NCI-H2081 treated with DMSO at 0.1 percent for 48 hours (cell line): ENCODE results near the gene NBL1.
"Not testable (repeated sequence)": the region's sequence is repeated elsewhere in the genome, so short reads cannot be mapped to it uniquely, and the experiment has no call there.

Experiments used
- DNase-seq: peaks from one replicate; lab custom pipeline; 2025; lab: John Stamatoyannopoulos, UW

NBL1 gene

DNA sequence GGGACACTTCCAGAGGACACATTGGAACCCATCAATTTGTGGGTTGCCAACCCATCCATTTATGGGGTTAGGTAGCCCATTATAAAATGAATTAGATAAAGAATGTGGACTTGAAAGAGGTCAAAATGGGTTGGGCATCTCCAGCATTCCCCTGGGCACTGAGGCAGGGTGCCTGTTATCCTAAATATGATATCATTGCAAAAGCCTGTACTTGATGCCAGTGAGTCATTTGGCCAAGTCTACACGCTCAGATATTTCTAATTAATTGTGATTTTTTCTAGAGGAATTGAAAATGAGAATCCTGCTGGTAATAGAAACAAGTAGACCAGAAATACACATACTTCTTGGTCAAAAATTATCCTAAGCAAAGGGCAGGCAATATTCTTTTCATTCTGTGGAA is 21.9 kb upstream of the NBL1 start:
- no peak for DNase-seq

DNA sequence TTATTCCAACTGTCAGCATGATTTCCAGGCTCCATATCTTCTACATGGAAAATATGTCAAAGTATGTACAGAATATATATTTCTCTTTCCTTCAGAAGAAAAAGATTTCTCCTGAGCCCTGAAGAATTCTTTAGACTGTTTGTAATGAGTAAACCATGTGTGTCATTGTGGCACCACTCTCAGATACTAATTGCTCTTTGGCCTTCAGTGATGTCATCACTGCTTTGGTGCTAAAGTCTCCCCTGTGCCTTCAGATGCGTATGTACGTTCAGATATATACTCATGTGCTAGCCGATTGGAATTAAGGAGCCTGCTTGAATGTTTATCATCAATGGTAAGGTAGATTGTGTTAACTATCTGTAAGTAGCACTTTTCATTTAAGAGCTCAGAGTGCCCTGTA is 20.6 kb upstream of the NBL1 start:
- DNase-seq: no peak

DNA sequence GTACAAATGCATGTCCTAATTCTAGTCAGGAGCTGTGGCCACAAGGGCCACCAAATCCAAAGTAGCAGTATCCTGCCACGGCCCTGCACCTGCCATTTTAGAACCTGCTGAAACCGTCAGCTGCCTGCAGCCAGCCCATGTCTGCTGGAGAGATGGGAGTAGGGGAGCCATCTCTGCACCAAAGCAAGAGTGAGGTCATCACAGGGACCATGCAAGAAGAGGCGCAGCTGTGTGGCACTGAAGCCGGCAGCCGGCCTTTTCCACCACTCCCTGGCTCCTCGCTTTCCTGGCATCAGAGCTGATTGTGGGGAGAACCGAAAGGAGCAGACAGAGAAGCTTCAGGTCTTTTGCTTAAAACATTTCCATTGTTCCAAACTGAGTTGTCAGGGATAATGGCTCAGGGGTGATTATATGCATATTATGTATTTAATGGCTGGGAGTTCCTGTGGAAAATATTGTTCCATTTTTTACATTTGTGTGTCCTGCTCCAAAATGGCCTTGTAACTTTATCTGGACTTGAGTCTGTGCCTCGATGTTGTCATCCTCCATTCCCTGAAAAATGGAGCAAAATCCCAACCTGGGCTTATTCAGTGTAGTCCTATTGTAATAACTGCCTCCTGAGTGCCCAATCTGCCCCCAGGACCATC is 18.7 kb upstream of the NBL1 start:
- DNase-seq: no peak

DNA sequence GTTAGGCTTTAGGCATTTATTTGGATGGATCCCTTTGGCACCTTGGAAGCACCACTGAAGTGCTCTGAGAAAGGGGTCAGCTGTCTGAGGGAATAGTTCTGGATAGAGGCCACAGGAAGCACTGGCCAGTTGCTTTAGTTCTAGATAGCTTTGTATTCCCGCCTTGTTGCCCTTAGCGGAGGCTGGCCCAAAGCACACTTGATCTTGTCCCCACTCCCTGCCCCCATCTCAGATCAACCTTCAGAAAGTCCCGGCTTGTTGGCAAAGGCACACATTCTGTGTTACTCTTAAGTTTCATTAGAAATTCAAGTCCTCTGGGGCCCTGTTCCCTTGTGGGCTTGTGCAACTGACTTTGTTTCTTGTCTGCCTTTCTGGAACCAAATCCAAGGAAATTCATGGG is 15.2 kb upstream of the NBL1 start:
- no peak for DNase-seq

DNA sequence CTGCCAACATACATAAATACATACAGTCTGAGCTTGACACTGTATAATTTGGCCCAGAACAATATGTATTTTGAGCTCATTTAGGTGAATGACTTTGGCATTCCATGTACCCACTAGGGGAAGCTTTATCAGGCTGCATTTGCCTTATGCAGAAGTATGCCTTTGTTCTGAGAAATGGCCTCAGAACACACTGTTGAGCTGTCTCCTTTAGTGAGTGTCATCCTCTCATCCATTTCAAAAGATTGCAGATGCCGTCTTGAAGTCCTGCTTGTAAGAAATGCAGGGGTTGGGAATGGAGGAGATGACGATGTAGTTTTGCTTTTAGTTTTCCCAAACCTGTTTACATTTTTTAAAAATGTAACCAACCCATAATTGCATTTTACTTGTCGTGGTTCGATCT is 14.8 kb upstream of the NBL1 start:
- no peak for DNase-seq

DNA sequence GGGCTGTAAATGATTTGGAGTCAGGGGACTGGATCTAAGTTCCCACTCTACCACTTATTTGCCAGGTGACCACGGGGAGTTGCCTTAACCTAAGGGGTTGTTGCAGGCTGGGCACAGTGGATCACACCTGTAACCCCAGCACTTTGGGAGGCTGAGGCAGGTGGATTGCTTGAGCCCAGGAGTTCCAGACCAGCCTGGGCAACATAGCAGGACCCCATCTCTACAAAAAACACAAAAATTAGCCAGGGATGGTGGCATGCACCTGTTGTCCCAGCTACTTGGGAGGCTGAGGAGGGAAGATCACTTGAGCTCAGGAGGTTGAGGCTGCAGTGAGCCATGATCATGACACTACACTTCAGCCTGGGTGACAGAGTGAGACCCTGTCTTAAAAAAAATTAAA is 13.9 kb upstream of the NBL1 start:
- DNase-seq: not testable (repeated sequence)

DNA sequence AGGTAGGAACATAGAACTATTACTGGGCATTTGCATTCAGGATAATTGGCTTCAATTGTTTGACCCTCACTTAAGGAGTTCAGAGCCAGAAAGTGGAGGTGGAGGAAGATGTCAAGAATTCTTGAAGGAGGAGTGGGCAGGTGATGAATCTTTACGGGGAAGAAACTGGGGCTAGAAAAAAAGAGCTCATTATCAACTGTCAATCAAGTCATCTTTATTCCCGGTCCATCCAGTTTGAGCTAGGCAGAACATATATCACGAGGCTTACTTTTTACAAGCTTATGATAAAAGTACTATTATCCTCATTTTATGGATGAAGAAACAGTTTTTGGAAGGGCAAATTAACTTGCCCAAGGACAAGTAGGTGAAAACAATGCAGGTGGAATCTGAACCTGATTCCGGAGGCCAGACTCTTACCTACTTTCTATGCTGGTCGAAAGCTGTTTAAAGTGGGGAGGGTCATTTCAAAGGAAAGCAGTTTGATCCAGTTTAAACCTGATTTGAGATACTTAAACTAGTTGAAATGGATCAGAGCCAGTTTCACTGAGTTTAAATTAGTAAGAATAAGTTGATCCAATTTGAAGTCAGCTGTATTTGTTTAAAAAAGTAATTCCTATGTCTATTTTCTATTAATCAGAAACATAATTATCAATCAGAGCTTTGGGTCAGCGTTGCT is 13.3 kb upstream of the NBL1 start:
- DNase-seq: no peak

DNA sequence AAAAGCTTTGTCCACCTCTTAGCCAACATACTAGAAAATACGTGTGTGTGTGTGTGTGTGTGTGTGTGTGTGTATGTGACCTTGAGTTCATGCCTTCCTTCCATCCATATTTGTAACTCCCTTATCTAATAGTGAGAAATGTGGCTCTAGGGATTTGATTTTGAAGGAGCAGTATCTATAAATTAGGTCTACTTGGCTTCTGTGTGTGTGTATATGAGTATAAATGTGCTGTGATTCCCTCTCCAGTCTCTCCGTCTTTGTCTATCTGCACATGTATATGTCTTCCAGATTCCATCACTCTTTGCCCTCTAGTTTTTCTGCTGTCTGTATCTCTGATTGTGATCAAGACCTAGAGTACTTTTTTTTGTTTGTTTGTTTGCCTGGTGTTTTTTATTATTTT is 11.9 kb upstream of the NBL1 start:
- no peak for DNase-seq

DNA sequence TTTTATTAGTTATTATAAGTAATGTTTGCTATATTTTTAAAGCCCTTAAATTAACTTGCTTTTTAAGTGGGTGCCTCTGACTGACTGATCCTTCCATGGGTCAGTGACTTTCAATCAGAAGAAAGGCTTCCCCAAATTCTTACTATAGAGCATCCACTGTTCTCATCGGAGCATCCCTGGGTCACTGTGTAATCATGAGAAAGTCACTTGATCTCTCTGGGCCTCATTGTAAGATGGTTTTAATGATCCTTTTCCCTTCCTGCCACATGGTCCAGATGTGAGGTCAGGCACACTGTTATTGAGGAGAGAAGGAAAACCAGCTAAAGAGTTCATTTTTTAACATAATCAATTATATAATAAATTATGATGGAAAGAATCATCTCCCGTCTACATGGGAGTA is 11.0 kb upstream of the NBL1 start:
- no peak for DNase-seq

DNA sequence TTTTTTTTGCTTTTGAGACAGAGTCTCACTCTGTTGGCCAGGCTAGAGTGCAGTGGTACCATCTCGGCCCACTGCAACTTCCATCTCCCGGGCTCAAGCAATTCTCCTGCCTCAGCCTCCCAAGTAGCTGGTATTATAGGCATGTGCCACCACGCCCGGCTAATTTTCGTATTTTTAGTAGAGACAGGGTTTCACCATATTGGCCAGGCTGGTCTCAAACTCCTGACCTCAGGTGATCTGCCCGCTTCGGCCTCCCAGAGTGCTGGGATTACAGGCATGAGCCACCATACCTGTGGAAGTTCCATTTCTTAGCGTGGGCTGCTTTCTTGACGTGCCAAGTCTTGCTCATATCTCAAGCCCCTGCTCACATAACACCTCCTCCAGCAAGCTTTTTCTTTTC is 9.0 kb upstream of the NBL1 start:
- DNase-seq: not testable (repeated sequence)

DNA sequence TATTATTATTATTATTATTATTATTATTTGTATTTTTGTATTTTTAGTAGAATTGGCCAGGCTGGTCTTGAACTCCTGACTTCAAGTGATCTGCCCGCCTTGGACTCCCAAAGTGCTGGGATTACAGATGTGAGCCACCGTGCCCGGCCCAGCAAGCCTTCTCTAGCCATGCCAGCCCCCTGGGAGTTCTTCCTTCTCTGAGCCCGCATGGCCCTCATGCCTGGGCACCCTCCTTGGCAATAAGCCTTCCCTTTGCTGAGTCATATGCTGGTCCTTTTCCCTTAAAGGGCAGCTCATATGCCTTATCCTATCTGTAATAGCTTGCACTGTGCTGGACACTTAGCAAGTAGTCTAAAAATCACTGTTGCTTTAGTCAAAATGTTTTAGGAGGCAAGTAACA is 8.5 kb upstream of the NBL1 start:
- no peak for DNase-seq

DNA sequence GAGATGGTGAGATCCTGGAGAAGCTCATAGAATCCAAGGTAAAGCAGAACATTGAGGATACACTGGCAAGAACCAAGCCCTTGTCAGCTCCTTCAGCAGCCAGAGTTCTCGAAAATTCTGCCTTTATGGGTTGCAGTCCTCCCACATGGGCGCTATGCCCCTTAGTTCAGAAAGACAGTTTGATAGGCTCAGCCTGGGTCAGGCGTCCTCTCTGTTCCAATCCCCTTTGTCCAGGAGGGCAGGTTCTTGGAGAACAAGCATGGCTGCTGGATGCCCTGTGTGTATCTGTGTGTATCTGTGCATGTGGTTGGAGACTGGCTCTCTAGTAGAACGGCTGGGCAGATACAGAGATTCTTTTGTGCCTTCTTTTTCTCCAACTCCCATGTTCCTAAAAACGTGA is 8.0 kb upstream of the NBL1 start:
- DNase-seq: no peak

DNA sequence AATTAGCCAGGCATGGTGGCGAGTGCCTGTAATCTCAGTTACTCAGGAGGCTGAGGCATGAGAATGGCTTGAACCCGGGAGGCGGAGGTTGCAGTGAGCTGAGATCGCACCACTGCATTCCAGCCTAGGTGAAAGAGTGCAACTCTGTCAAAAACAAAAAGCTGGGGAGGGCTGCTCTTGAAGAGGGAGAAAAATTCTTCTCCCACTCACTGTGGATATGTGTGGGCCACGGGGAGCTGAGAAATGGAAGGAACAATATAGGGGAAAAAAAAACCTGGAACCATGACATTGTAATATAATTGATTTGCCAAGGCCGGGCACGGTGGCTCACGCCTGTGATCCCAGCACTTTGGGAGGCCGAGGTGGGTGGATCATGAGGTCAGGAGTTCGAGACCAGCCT is 7.4 kb upstream of the NBL1 start:
- not testable (repeated sequence) for DNase-seq

DNA sequence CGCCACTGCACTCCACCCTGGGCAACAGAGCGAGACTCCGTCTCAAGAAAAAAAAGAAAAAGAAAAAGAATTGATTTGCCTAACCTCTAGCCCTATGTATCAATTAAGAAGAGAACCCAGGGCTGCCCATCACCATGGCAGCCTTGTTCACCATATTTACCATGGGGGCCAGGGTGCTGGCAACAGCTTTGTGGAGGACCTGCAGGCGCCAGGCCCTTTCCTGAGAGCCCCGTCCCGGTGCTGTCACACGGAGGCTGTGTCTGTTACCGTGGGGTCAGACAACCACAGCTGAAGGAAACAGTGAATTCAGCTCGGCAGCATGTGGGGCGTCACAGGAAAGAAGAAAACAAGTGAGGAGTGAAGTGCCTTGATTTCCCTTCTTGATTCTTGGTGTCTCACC is 6.5 kb upstream of the NBL1 start:
- DNase-seq: no peak

DNA sequence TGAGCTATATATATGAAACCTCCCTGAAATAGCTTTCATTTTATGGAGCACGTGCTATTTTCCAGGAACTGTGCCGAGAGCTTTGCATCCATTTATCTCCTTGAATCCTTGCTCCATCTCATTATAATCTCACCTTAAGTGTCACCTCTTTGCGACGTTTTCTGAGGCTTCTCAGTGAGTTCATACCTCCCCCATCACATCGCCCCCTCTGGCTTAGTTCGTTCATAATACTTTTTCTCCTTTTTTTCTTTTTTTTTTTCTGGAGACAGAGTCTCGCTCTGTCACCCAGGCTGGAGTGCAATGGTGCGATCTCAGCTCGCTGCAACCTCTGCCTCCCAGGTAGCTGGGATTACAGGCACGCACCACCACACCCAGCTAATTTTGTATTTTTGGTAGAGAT is 4.9 kb upstream of the NBL1 start:
- DNase-seq: not testable (repeated sequence)

DNA sequence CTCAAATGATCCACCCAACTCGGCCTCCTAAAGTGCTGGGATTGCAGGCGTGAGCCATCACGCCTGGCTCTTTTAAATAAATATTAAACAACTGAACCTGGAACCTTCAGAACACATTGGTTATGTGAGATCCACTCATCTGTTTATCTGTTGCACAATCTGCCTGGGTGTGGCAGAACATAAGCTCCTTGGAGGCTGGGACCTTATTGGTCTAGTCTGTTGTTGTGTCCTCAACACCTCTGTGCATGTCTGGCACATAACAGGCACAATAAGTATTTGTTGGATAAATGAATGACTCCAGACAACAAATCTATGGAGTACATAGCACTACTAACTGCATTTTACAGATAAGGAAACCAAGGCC is 4.1 kb upstream of the NBL1 start:
- no peak for DNase-seq

DNA sequence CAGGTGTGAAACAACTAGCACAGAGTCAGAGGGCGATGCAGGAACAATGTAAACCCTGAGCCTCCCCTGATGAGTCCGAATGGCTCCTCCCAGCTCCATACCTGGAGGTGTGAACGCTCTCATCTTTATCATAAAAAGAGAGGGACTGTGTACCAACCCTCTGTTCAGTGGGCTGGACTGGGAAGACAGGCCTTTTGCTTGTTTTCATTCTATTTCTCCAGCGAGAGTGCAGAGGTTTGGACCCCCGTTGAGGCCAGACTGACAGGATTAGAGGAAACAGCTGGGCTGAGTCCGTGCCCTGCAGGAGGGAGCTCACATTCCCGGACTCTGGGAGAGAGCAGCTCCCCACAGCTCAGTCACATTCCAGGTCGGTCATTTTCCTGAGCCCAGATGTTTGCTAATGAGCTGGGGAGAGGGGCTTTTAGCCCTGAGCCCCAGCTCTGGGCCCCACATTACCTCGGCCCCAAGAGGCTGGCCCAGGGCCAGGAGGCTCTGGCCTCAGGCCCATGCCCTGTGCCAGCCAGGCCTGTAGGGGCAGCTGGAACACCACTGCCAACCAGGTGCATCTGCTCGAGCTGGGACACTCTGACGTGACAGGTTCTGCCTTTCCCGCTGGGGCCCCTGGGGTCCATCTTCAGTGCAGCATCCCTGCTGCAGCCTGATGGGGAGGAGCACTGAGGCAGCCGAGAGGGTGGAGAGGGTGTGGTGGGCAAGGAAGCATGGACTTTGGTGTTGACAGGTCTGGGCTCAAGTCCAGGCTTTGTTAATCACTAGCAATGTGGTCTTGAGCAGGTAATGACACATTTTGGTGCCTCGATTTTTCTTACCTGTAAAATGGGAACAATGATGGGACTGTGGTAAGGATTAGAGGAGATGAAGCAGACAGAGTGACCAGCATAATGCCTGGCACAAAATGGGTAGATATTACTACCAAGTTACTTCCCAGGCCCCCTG is 3.5 kb upstream of the NBL1 start:
- DNase-seq: no peak

DNA sequence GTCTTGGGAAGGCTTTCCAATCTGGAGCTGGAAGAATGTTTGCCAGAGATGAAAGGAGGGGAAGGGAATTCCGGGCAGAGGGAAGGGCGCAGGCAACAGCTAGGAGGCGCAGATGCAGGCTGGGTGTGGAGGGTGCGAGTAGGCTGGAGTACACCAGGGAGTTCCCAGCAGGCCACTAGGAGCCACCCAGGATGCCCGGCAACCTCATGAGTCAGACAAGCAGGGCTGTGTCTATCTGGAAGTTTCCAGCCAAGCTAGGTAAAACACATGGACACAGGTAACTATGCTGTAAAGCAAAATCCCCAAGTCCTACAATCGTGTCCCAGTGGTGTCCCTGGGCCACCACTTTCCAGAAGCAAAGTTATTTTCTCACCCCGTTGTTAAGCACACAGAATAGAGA is 990 bp upstream of the NBL1 start:
- DNase-seq: no peak

DNA sequence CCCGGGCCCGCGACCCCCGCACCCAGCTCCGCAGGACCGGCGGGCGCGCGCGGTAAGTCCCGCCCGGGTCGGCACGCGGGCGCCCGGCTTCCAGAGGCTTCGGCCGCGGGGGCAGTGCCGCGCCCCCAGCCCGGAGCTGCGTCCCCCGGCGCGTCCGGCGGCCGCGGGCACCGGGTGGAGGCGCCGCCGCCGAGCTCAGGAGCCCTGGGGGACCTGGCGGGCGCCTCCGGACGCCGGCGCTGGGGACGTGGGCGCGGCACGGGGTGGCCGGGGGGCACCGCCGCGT is 227 bp downstream of the NBL1 start:
- DNase-seq: no peak

DNA sequence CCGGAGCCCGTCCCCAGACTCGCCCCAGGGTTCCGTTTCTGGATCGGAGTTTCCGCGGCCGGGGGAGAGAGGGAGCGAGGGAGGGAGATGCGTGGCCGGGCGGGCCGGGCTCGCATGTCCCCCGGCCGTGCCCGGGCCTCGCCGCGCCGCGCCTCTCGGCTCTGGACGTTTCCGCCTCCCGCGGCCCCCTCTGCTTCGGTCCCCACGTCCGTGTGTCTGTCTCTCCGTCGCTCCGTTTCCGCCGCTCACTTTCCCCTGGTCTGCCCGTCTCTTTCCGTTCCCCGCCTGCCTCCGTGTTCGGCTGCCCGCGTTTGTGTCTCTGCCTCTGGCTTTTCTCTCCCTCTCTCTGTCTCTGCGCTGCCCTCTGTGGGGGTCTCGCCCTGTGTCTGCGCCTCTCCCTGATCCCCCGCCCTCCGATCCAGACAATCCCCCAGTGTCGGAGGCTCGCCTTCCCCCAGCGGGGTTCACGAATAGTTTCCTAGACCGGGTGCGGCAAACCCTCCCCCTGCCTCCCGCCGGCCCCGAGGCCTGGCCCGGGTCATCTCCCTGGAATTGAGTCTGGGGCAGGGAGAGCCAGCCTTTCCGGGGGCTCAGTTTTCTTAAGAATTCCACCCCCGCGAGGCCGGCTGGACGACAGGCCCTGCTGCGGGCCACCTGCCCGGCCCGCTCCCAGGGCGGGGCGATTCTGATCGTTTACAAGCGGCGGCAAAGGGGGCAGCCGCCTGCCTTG is 735 bp downstream of the NBL1 start:
- no peak for DNase-seq

DNA sequence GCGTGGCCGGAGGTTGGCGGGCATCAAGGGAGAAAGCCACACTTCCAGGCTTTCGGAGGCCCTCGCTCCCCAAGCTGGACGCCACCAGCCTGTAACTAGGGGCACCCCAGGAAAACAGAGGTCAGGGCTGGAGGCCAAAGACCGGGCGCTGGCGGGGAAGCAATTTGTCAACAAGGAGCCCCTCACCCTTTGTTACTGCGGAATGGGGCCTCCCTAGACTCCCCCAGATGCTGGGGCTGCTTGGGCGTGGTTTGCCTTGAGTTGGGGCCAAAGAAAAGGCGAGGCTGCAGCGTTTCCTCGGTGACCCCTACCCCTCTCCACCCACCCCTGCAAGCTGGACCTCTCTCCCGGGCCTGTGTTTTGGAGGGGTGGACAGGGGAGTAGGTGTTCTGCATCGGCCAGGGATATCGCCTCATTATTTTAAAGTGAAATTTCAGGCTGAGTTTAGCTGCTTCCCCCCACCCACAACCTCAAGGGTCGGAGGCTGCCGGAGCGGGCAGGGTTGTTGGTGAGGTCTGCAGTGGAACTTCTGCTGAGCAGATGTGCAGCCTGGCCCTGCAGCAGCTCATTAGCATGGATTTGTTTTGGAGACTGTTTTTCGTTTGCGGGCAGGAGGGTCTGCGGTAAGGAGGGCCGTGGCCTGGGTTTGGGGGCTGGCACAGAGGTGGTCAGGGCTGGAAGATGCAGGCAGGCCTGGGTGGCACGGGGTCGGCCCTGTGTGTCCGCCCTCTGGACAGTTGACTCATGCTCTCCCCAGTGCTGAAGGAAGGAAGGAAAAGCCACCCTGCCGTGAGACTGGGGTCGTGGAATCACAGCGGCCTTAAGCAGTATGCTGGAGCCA is 1.5 kb downstream of the NBL1 start:
- DNase-seq: no peak
